Amniotic epithelial cell (primary cell): ENCODE data around the gene UNC13D.
"Not testable (repeated sequence)": the region's sequence is repeated elsewhere in the genome, so short reads cannot be mapped to it uniquely, and the experiment has no call there.

Experiments used
- DNase-seq: peaks from one replicate; pipeline ENCODE4 v3.0.0-alpha.2; 2010; ENCODE audit warnings: low read depth

The UNC13D gene

DNA sequence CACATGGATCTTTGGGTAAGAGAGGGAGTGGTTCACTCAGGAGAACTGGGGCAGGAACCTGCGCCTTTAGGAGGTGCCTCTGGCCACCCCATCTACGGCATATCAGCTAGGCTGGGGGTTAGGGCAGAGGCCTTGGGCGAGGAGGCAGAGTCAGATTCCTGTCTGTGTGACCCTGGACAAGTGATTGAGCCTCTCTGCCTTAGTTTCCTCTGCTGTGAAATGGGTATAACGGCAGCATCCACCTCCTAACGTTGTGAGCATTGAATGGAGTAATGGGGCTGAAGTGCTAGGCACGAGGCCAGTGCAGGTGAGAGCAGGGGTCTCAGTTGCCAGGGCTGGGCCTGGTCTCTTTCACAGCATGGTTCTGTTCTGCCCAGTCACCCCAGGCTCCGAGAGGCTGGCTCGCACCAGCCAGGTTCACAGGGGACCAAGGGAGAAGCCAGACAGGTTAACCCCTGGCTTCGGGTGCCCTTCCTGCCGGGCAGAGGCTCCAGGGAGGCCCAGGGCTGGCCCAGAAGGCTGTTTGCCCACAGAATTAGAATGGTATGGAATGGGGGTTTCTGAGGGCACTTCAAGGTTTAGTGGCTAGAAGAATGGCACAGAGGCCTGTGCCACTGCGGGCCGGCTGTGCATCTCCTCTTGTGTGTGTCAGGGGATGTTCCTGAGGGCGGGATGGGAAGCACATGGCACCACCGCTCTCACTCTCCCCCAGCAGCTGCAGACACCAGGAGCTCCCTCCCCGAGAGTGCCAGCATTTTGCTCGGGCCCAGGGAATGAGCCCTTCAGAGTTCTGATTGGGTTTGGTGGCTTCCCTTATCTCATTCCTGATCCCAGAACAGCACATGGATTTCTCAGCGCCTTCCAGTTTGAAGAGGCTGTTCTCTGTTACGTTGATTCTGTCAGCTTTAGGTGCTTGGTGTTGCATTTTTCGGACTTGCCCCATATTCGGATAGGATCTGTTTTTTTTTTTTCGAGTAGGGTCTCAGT is 23.8 kb downstream of the UNC13D start:
- no peak for DNase-seq

DNA sequence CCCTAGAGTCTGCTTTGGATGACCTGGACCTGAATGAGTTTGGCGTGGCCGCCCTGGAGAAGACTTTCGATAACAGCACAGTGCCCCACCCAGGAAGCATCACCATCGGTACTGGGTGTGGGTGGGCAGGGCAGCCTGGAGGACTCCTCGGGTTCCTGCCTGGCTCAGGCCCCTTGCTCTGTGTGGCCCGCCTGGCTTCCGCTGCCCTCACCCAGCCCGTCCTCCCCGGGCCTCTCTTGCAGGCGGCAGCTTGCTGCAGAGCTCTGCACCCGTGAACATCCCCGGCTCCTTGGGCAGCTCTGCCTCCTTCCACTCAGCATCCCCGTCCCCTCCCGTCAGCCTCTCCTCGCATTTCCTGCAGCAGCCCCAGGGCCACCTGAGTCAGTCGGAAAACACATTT is 24.5 kb downstream of the UNC13D start:
- no peak for DNase-seq

DNA sequence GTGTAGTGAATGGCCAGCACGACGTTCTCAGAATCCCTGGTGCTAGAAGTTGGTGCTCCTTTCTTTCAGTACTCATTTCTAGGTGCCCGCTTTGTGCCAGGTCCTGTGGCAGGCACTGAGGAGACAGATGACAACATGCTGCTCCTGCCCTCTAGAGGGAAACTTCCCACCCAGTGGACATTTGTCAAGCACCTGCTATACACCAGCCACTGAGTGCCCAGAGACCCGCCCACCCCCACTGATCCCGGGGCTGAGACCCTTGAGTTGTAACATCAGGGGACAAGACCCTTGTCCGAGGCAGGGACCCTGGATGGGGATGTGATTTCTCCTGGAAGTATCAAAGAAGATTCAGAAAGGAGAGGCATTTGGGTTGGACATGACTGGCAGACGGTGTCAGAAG is 25.1 kb downstream of the UNC13D start:
- no peak for DNase-seq

DNA sequence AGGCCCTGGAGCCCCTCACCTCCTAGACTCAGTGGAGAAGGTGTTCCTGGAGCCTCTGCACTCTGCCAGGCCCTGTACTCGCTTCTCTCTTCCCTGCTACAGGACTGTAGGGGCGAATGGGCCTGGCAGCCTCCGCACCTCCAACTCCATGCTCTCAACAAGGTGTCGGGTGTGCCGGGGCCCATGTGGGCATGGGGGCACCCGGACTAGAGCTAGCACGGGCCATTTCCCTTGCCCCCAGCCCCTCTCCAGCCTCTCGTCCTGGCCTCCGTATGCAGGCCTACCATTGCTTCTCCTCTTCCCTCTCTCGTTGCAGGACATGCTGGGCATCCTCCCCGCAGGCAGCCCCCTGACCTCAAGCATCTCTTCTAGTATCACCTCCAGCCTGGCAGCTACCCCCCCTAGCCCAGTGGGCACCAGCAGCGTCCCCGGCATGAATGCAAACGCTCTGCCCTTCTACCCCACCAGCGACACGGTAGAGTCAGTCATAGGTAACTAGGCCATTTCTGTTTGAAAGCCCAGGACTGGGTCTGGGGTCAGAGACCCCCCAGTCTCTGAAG is 25.8 kb downstream of the UNC13D start:
- no peak for DNase-seq

DNA sequence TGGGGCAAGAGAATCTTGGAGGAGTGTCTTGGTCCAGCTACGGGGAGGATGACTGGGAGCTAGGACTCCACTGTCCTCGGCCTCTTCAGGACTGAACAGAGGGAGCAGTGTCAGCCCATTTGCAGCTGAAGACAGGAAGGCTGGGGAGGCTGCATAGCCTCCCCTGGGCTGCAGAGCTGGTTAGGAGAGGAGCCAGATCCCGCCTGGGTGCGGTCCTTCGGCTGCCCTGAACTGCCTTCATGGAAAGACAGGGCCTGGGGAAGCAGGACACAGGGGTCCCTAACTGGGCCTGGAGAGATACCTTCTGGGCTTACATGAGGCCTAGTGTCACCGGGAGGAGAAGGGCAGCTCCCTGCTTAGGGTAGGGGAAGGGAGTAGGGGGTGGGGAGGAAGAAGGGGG is 26.6 kb downstream of the UNC13D start:
- DNase-seq = no peak

DNA sequence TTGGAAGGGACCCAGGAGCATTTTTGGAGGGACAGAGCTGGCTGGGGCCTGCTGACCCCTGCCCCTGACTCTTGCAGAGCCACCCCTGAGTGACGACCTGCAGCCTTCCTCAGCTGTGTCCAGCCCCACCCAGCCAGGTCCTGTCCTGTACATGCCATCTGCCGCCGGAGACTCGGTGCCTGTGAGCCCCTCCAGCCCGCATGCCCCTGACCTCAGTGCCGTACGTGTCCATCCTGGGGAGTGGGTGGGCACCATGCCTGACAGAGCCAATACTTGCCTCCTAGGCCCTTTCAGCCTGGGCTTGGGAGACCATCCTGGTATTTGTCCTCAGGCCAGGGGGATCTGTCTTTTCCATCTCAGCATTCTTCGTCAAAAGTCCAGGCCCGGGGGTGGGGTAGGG is 27.5 kb downstream of the UNC13D start:
- DNase-seq = no peak

DNA sequence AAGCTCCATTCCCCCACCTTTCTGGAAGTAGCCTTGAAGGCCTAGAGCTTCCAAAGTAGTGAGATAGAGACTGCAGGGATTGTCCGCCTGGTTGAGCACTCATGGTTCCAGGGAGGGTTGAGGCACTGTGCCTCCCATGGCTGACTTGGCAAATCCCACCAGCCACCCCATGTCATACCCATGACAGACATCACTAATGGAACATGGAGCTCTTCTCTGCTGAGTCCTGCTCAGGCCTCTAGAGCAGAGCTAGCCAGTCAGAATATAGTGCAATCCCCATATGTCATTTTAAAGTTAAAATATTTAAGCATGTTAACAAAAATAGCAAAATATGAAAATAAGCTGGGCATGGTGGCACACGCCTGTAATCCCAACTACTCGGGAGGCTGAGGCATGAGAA is 28.8 kb downstream of the UNC13D start:
- no peak for DNase-seq

DNA sequence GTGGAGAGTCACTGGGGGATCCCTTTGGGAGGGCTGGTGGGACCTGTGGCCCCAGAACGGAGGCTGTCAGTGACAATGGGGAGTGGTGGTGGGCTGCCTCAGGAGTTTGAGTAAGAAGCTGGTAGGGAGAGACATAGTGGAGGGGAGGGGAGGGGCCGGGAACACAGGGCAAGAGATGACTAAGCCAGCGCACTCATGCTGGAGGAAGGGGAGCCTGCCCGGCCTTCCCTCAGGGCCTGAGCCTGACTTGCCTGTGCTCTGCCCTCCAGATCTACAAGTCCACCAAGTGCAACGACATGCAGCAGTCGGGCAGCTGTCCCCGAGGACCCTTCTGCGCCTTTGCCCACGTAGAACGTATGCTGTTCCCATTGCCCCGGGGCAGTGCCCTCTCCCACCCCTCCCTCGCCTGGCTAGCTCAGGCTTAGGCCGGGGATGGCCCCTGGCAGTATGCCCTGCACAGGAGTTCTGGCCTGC is 29.3 kb downstream of the UNC13D start:
- peak; percentile 78 for DNase-seq

DNA sequence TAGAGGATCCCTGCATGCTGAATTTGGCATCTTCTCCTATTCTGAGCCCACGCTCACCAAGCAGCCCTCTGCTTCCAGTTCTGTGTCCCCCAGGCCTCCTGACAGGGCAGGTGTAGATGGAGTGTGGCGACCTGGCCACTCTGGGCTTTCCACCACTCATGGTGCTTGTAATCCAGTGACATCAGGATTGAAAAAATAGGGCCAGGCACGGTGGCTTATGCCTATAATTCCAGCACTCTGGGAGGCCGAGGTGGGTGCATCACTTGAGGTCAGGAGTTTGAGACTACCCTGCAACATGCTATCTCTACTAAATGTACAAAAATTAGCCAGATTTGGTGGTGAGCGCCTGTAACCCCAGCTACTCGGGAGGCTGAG is 30.2 kb downstream of the UNC13D start:
- DNase-seq = no peak

DNA sequence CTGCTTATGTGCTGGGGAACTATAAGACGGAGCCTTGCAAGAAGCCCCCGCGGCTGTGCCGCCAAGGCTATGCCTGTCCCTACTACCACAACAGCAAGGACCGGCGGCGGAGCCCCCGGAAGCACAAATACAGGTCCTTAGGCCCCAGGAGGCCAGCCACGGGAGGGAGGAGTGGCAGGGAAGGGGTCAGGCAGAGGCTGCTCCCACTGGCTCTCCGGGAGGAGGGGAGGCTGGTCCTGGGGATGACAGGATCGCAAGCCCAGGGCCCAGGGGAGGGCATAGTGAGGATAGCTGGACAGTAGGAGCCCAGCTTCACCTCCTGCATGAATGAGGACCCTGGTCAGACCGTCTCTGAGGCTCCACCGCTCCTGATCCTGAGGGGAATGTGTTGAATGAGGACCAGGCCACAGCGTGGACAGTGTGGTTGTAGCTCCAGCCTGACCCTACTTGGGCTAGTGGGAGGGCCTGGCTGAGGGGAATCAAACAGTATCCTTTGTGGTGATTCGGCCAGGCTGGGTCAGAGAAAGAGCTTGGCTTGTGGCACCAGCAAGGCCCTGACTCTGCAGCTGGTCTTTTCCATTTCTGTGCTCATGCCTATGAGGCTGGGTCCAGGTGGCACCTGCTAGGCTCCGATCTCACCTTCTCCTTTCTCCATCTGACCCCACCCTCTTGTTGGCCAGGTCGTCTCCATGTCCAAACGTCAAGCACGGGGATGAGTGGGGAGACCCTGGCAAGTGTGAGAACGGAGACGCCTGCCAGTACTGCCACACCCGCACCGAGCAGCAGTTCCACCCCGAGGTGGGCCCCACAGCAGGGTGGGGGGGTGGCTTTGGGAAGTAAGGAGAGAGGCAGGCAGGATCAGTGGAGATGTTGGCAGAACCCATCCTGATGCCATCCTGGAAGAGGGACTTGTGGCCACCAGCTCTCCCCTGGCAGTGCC is 30.9 kb downstream of the UNC13D start:
- DNase-seq = no peak

DNA sequence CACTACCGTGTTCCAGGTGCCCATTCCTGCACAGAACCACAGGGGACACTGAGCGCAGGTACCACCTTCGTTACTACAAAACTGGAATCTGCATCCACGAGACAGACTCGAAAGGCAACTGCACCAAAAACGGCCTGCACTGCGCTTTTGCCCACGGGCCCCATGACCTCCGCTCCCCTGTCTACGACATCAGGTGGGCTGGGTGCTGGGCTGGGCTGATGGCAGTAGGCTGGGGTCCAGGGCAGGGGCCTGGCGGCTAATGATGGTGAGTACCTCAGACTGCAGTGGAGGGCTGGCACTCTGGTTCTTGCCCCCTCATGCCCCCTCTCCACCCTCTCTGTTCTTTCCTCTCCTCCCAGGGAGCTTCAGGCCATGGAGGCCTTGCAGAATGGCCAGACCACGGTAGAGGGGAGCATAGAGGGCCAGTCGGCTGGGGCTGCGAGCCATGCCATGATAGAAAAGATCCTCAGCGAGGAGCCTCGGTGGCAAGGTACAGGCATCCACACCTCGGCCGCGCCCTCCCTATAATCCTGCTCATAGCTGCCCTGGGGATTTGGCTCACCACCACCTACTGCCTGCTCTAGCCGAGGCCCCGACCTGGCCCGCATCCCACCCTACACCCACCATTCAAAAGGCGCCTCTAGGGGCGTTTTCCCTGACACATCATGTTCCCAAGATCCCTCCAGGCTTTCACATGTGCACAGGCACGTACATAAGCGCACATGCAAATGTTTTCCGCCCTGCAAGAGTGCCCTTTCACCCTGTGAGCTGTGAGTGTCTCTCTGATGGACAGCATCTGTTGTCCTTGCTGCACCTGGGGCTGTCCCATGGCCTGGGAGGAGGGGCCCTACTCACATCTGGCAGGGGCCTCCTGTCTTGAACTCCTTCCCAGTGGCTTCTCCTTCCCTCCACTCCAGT is 31.8 kb downstream of the UNC13D start:
- DNase-seq = no peak

DNA sequence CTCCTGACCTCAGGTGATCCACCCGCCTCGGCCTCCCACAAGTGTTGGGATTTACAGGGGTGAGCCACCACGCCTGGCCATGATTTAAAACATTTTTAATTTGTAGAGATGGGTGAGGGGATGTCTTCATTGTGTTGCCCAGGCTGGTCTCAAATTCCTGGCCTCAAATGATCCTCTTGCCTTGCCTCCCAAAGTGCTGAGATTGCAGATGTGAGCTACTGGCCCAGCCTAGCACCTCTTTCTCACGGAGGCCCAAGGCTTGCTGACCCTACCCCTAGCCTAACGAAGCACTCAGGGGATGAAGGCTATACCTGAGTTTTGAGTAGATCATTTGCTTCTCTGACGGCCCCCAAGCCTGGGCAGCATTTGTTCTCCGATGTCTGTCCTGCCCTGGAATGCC is 33.0 kb downstream of the UNC13D start:
- no peak for DNase-seq

DNA sequence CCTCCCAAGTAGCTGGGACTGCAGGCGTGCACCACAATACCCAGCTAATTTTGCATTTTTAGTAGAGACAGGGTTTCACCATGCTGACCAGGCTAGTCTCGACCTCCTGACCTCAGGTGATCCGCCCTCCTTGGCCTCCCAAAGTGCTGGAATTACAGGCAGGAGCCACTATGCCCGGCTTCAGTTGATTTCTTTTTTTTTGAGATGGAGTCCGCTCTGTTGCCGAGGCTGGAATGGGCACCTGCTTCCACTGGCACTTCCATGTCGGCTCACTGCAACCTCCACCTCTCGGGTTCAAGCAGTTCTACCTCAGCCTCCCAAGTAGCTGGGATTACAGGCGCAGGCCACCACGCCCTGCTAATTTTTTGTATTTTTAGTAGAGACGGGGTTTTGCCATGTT is 33.4 kb downstream of the UNC13D start:
- not testable (repeated sequence) for DNase-seq

DNA sequence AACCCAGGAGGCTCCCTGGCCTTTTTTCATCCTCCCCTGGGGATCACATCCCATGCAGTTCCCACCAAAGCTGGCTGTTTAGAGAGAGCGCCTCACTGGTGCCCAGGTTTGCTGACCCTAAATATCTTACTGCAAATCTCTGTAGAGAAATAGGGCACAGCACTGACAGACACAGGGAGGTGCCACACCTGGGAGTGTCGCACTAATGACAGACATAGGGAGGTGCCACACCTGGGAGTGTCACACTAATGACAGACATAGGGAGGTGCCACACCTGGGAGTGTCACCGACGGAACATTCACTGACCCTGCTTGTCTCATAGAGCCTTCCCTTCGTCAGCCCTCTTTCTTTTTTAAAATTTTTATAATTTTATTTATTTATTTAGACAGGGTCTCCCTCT is 34.0 kb downstream of the UNC13D start:
- no peak for DNase-seq

DNA sequence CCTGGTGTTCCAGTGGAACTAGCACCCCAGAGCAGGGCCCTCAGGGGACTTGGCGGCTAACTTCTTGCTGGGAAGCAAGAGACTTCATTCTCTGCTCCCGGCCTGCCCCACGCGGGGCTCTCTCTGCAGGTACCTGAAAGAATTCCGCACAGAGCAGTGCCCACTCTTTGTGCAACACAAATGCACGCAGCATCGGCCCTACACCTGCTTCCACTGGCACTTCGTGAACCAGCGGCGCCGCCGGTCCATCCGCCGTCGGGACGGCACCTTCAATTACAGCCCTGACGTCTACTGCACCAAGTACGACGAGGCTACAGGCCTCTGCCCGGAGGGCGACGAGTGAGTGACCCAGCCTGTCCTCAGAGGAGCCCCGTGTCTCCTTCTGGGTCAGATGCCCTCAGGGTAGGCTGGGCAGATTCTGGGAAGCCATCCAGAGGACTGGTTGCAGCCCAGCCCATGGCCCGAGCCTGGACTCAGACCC is 34.5 kb downstream of the UNC13D start:
- no peak for DNase-seq

DNA sequence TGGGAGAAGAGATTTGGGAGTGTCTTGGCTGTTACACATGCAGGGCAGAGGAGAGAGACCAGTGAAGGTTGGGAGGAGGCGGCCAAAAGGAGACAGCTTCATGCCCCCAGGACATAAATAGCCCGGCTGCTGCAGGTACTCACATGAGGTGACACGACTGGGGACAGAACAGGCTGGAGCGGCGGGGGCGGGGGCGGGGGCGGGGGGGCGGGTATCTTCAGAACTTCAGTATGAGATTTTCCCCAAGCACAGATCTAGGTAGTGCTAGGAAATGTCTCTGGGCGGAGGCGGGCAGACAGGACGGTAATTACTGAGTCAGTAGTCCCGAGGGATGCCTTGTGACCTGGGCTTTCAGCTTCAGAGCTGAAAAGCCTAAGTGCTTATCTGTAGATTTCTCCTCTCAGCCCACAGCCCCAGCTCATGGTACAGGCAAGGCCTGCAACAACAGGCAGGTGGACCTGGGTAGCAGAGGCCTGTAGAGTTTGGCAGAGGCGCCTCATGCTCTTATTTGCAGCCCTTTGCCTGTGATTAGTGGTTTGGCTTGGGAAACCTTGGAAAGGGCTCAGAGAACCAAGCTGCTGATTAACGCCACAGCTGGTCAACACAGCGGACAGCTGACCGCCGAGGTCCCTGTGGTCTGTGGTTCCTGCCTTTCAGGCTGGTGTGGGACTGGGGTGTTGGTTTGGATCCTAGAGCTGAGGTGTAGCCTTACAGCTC is 35.1 kb downstream of the UNC13D start:
- peak; percentile 51 for DNase-seq

DNA sequence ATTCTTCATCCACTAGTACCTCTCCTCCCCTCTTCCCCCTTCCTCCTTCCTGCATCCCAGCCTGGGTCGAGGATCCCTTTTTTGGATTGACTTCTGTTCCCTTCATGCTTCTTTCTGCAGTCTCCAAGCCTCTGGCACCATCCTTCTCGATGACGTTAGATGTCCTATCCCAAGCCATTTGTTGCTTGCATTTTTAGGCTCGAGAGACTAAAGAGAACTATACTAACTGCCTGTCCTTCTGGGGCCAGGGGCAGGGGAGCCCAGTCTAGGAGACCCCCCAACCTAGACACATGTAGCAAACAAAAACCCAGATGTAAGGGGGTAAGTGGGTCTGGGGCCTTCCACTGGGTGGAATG is 35.7 kb downstream of the UNC13D start:
- DNase-seq = no peak

DNA sequence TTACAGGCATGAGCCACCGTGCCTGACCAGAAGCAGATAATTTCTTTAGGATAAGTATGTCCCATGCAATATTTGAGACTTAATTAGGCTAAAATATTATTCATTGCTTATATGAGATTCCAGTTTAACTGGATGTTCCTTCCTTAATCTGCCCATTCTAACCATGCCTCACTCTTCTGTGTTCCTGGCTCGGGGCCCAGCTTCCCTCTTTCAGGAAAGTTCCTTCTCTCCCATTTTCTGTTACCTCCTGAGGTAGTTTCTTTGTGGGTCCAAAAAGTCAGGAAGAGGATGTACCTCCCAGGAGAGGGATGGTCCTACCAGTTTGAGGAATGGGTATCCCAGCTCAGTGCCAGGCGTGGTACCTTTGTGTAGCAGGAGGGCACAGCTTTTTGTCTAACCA is 36.3 kb downstream of the UNC13D start:
- DNase-seq = no peak

DNA sequence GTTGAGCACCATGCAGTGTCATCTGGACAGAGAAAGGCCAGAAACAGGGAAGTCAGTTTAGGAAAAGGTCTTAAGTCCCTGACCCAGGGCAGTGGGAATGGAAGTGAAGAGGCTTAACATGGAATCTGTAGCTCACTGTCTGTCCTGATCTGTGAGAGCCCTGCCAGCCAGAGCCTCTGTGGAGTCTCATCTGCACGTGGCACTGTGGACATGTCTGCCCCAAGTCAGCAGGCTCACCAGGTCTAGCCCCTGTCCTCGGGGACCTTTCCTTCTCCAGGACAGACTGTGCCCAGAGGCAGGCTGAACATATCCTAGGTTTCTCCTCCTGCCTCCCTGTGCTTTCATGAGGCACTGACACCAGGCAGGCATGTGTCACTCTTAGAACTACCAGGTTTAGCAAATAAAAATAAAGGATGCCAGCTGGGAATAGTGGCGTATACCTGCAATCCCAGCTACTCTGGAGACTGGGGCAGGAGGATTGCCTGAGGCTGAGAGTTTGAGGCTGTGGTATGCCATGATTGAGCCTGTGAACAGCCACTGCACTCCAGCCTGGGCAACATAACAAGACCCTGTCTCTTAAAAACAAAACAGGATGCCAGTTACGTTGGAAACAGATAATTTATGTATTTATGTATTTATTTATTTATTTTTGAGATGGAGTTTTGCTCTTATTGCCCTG is 37.2 kb downstream of the UNC13D start:
- no peak for DNase-seq

DNA sequence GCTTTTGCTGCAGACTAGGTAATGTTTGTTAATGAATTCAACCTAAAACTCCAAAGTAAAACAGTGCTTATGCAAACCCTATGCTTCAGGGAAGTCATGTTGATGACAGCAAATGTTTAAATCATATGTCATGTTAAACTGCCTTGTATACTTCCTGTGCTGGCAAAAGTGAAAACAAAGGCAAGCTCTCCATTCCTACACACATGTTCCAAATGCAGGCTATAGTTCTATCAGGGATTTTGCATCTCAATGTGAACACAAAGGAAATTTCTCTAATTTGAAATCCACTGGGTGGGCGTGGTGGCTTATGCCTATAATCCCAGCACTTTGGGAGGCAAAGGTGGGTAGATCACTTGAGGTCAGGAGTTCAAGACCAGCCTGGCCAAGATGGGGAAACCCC is 40.3 kb downstream of the UNC13D start:
- no peak for DNase-seq
